ENCODE measurements around the gene ZBTB2. TPM values are rescaled to one million over a fixed set of nuclear protein-coding genes. Genes with fewer than 3 reads are reported as not detected.

The ZBTB2 gene
- total RNA-seq, 4 donors from 2014 or later, result 17.9 to 27.2 (median 25.9) TPM

DNA sequence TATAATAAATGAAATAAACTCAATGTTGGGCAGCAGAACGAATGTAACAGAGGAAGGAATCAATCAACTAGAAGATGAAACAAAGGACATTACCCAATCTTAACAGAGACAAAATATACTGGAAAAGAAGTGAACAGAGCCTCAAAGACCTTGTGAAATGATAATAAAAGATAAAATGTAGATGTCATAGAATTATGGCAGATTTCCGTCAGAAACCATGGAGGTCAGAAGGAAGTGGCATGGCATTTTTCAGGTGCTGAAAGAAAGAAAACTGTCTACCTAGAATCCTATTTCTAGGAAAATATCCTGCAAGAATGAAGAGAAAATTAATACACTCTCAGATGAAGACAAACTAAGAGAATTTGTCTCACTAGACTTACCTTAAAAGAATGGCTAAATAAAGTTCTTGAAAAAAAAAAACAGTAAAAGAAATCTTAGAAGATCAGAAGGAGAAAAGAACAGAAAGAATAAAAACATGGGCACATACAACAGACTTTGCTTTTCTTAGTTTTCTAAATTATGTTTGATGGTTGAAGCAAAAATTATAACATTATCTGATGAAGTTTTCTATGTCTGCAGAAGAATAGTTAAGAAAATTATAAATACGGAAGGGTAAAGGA, 23.4 kb upstream of the ZBTB2 start:
- Histone ChIP-seq H3K4me1 (no peaks in the 10 kb centered on the region), H3K27ac (no peak overlapping the region), H3K36me3 (peaks cover 0 to 13% of the 10 kb centered on the region in 2 donors), H3K4me3 (replicated peaks in 1 of 3) (no peak overlapping the region), H3K9me3 (no peaks in the 10 kb centered on the region), H3K27me3 (no peaks in the 10 kb centered on the region)
- no peak for TF ChIP-seq POLR2A (IDR thresholded peaks at IDR 0.05)
- TF ChIP-seq, protein P1, sequence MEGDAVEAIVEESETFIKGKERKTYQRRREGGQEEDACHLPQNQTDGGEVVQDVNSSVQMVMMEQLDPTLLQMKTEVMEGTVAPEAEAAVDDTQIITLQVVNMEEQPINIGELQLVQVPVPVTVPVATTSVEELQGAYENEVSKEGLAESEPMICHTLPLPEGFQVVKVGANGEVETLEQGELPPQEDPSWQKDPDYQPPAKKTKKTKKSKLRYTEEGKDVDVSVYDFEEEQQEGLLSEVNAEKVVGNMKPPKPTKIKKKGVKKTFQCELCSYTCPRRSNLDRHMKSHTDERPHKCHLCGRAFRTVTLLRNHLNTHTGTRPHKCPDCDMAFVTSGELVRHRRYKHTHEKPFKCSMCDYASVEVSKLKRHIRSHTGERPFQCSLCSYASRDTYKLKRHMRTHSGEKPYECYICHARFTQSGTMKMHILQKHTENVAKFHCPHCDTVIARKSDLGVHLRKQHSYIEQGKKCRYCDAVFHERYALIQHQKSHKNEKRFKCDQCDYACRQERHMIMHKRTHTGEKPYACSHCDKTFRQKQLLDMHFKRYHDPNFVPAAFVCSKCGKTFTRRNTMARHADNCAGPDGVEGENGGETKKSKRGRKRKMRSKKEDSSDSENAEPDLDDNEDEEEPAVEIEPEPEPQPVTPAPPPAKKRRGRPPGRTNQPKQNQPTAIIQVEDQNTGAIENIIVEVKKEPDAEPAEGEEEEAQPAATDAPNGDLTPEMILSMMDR (IDR thresholded peaks at IDR 0.05), result no peak
- no peak for DNase-seq
- intact Hi-C loops (cut with DNase I), result no loop called here
- 98% methylated on average over 3 of the region's 3 CpGs for WGBS, 2 donors

DNA sequence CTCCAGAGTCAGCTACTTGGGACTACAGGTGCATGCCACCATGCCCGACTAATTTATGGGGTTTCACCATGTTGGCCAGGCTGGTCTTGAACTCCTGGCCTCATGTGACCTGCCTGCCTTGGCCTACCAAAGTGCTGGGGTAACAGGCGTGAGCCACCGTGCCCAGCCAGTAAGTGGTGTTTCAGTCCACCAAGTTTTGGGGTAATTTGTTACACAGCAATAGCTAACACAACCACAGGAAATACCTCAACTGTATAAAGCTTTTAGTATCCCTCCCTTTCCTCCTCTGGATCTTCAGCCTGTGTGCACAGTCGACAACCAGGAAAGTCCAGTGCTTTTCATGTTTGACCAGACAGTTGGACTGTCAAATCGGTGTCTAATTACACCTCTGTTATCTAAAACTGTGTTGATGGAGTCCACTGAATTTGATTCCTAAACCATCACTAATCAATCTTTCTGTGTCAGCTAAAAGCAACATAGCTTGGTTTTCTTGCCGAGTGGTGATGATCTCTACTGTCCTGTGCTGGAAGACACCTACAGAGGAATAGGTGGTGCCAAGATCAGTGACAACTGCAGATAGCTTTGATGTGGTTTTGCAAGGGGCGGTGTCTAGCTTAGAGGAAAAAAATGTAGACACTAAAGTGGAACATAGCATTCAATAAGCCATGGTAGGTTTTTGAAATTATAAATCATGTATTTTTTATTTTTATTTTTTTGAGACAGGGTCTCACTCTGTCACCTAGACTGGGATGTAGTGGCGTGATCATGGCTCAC, 22.2 kb upstream of the ZBTB2 start:
- Histone ChIP-seq H3K4me1 (no peaks in the 10 kb centered on the region), H3K9me3 (no peaks in the 10 kb centered on the region), H3K27ac (no peak overlapping the region), H3K36me3 (peaks cover 0 to 13% of the 10 kb centered on the region in 2 donors), H3K27me3 (no peaks in the 10 kb centered on the region), H3K4me3 (replicated peaks in 1 of 3) (no peak overlapping the region)
- DNase-seq, result no peak
- WGBS, 2 donors, result 95 to 97% methylated on average over 8 of the region's 8 CpGs
- intact Hi-C loops (cut with DNase I), result no loop called here
- TF ChIP-seq, protein P1 (IDR thresholded peaks at IDR 0.05), result no peak
- no peak for TF ChIP-seq POLR2A (IDR thresholded peaks at IDR 0.05)

DNA sequence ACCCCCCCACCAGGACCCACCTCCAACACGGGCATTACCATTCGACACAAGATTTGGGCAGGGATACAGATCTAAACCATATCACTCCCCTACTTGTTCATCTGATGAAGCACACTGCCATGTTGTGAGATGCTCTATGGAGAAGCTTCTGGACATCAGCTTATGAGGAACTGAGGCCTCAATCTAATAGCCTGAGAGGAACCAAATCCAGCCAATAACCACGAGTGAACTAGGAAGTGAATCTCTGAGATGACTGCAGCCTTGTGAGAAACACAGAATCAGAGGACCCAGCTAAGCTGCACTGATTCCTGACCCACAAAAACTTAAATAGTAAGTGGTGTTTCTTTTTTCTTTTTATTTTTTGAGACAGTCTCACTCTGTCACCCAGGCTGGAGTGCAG, 21.6 kb upstream of the ZBTB2 start:
- no peaks in the 10 kb centered on the region for H3K27me3 ChIP-seq
- H3K4me3 ChIP-seq (replicated peaks in 1 of 3), result no peak overlapping the region
- no peaks in the 10 kb centered on the region for H3K4me1 ChIP-seq
- intact Hi-C loops (cut with DNase I), result no loop called here
- DNase-seq, result no peak
- H3K9me3 ChIP-seq, result no peaks in the 10 kb centered on the region
- H3K27ac ChIP-seq, result no peak overlapping the region
- H3K36me3 ChIP-seq, result peaks cover 0 to 13% of the 10 kb centered on the region in 2 donors
- WGBS, 2 donors, result 92 to 100% methylated on average over 3 of the region's 3 CpGs
- TF ChIP-seq, protein P1 (IDR thresholded peaks at IDR 0.05), result no peak
- no peak for TF ChIP-seq POLR2A (IDR thresholded peaks at IDR 0.05)

DNA sequence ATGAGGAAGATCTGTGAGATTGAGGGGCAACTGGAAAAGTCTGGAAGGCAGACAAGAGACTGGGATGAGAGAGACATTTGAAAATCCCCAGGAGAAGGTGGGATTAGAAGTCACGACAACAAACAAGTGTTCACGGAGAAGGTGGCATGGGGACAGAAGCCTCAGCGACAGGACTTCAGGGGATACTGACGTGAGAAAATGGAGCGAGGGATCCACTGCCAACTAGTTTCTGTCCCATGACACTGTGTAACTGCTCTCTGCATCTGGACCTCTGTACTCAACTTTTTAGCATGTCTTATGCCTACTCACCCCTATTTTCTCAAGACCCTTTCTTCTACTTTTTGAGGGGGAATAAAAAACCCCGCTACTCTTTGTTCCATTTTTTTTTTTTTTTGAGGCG, 18.3 kb upstream of the ZBTB2 start:
- no peaks in the 10 kb centered on the region for H3K4me1 ChIP-seq
- 92 to 98% methylated on average over 7 of the region's 7 CpGs for WGBS, 2 donors
- DNase-seq, result no peak
- H3K27me3 ChIP-seq, result no peaks in the 10 kb centered on the region
- no peaks in the 10 kb centered on the region for H3K9me3 ChIP-seq
- intact Hi-C loops (cut with DNase I), result no loop called here
- peaks cover 3 to 4% of the 10 kb centered on the region in 2 donors for H3K36me3 ChIP-seq
- TF ChIP-seq, protein P1 (IDR thresholded peaks at IDR 0.05), result no peak
- no peak for TF ChIP-seq POLR2A (IDR thresholded peaks at IDR 0.05)
- H3K4me3 ChIP-seq (replicated peaks in 1 of 3), result no peak overlapping the region
- no peak overlapping the region for H3K27ac ChIP-seq

DNA sequence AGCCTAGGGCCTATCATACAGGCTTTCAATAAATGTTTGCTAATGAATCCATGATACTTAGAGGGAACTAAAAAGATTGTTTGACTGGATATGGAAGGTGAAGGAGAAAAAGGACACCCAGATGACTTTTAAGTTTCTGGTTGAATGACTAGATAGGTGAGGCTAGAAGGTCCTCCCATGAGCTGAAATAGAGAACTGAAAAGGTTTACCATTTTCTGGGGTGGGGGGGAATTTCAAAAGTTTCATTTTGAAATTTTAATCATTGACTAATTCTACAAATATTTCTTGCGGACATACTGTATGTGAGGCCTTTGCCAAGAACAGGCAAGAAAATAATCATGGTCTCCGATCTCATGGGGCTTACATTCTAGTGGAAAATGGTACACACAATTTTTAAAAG, 17.9 kb upstream of the ZBTB2 start:
- Histone ChIP-seq H3K36me3 (peaks cover 3 to 4% of the 10 kb centered on the region in 2 donors), H3K4me1 (no peaks in the 10 kb centered on the region), H3K9me3 (no peaks in the 10 kb centered on the region), H3K27me3 (no peaks in the 10 kb centered on the region), H3K27ac (no peak overlapping the region), H3K4me3 (replicated peaks in 1 of 3) (no peak overlapping the region)
- no peak for TF ChIP-seq POLR2A (IDR thresholded peaks at IDR 0.05)
- TF ChIP-seq, protein P1 (IDR thresholded peaks at IDR 0.05), result no peak
- 93% methylated on average over 2 of the region's 2 CpGs for WGBS, 2 donors
- DNase-seq, result no peak
- intact Hi-C loops (cut with DNase I), result no loop called here
